ENCODE measurements around the gene SLC27A3. TPM values are rescaled to one million over a fixed set of nuclear protein-coding genes. Genes with fewer than 3 reads are reported as not detected.

Gene SLC27A3
- total and polyA plus RNA-seq, 2 of the 8 experiments (the other 6 are each of a cell fraction or from before 2014, with no cell fraction given): 39.1 to 40.1 TPM

DNA sequence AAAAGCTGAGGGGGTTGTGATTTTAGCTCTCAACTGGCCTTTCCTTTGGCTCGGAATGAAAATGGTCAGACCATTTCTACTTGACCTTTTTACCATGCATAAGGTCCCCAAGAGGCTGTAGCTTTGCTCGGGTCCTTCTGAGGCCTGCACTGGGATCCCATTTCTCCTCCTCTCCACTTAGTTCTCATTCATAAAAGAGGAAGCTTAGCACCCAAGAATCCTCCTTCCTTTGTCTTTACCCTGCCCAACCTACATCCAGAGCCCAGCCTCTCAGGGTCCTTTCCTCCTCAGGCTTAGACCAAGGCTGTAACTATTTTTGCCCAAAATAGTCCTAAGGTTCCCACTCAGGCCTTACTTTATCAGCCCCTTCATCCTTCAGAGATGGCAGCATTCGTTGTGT lies 6.0 kb upstream of the SLC27A3 start:
- no peak overlapping the region for H3K4me2 ChIP-seq (ENCODE audit: insufficient read depth in 1 of 2, low read depth in 2 of 2, low read length in 2 of 2)
- H3K27me3 ChIP-seq (replicated peaks in 1 of 4; ENCODE audit: control insufficient read depth in 3 of 4, extremely low read depth in 1 of 4, insufficient read depth in 3 of 4, low read length in 3 of 4): no peaks in the 10 kb centered on the region; a peak in 1 of 7 replicates
- H3K23ac ChIP-seq (ENCODE audit: insufficient read length): no peak overlapping the region
- H3K56ac ChIP-seq (replicated peaks; ENCODE audit: insufficient read length, low read depth, low read length): no peak overlapping the region
- no peak overlapping the region for H4K8ac ChIP-seq (ENCODE audit: extremely low read depth, insufficient read depth, low read length)
- ChIA-PET CTCF (ENCODE audit: partially characterized antibody) (interaction anchor here (0.6 to 12.1 kb wide), 5 partner anchors 9 to 144 kb away, joined by 4 to 172 read pairs (median 8); partner anchors contain the start of genes ILF2 and NPR1), POLR2A (ENCODE audit: partially characterized antibody) (interaction anchor here (0.8 to 2.5 kb wide), 6 partner anchors 10 to 121 kb away, joined by 3 to 12 read pairs (median 4); no protein-coding TSS in a partner anchor)
- no peaks in the 10 kb centered on the region for H4K20me1 ChIP-seq (replicated peaks in 1 of 2; ENCODE audit: control insufficient read depth in 1 of 2, insufficient read depth in 2 of 2, low read length in 2 of 2)
- H2BK20ac ChIP-seq (ENCODE audit: low read length): no peak overlapping the region
- no peak overlapping the region for H2BK120ac ChIP-seq (replicated peaks; ENCODE audit: low read depth, low read length)
- H3K4me3 ChIP-seq (ENCODE audit: extremely low read depth in 1 of 4, insufficient read depth in 2 of 4, low read depth in 3 of 4, low read length in 4 of 4): no peak overlapping the region
- no peak overlapping the region; a peak in 1 of 7 replicates for H3K9ac ChIP-seq (replicated peaks in 1 of 4; ENCODE audit: extremely low read depth in 1 of 4, low read depth in 3 of 4, low read length in 3 of 4)
- no peak overlapping the region for H2BK15ac ChIP-seq (ENCODE audit: low read length)
- H2BK12ac ChIP-seq (ENCODE audit: low read depth, low read length): no peak overlapping the region
- no peak overlapping the region for H2AFZ ChIP-seq (ENCODE audit: low read length)
- no peak overlapping the region for H2BK5ac ChIP-seq (ENCODE audit: low read depth, low read length)
- H4K5ac ChIP-seq (ENCODE audit: insufficient read length, low read depth, low read length): no peak overlapping the region
- peaks cover 0 to 4% (median under 1%) of the 10 kb centered on the region in 4 experiments; a peak in 1 of 7 replicates for H3K4me1 ChIP-seq (replicated peaks in 1 of 4; ENCODE audit: control insufficient read depth in 3 of 4, insufficient read depth in 4 of 4, low read length in 3 of 4)
- H3K18ac ChIP-seq (ENCODE audit: extremely low read depth, low read length): no peak overlapping the region
- H2AK5ac ChIP-seq (ENCODE audit: low read depth, low read length): no peak overlapping the region
- H3K4ac ChIP-seq (replicated peaks; ENCODE audit: insufficient read length, low read depth, low read length): no peak overlapping the region
- H3K14ac ChIP-seq (ENCODE audit: insufficient read length): no peak overlapping the region
- no peaks in the 10 kb centered on the region for H3K23me2 ChIP-seq (ENCODE audit: low read depth, low read length)
- H3K27ac ChIP-seq (ENCODE audit: low read depth, low read length): no peak overlapping the region
- H3K9me3 ChIP-seq (ENCODE audit: insufficient read depth in 2 of 2, low read depth in 1 of 2, low read length in 1 of 2): no peaks in the 10 kb centered on the region
- peaks cover 17 to 67% (median 44%) of the 10 kb centered on the region in 4 experiments for H3K36me3 ChIP-seq (ENCODE audit: control insufficient read depth in 2 of 4, insufficient read depth in 4 of 4, low read length in 3 of 4)
- DNase-seq (ENCODE audit: low read depth in 1 of 2, low spot score in 2 of 2): no peak
- H4K91ac ChIP-seq (replicated peaks; ENCODE audit: insufficient read length, low read length): no peak overlapping the region
- WGBS, 2 experiments (ENCODE audit: extremely low coverage in 1 of 2, insufficient coverage in 1 of 2, insufficient read length in 1 of 2, insufficient replicate concordance in 2 of 2, low coverage in 1 of 2, low lambda C conversion rate in 2 of 2, missing lambda C conversion rate in 1 of 2): 98% methylated on average over 3 of the region's 3 CpGs; no CpG with 5 or more reads in 1 of the 2 experiments
- H3K79me1 ChIP-seq (ENCODE audit: low read depth, low read length): no peaks in the 10 kb centered on the region
- no peaks in the 10 kb centered on the region for H3K79me2 ChIP-seq (ENCODE audit: control insufficient read depth in 1 of 2, insufficient read depth in 2 of 2, low read length in 2 of 2)
- FAIRE-seq: no peak
- TF ChIP-seq TBP (IDR thresholded peaks at IDR 0.05; ENCODE audit: low read depth, low read length): no peak
- TF ChIP-seq SIX5 (IDR thresholded peaks at IDR 0.05; ENCODE audit: low read depth, low read length): no peak
- TF ChIP-seq ZNF274 (IDR thresholded peaks at IDR 0.05; ENCODE audit: borderline replicate concordance, extremely low read depth, low read length): no peak
- TF ChIP-seq, protein P1, sequence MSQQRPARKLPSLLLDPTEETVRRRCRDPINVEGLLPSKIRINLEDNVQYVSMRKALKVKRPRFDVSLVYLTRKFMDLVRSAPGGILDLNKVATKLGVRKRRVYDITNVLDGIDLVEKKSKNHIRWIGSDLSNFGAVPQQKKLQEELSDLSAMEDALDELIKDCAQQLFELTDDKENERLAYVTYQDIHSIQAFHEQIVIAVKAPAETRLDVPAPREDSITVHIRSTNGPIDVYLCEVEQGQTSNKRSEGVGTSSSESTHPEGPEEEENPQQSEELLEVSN (IDR thresholded peaks at IDR 0.05): no peak
- no peak for TF ChIP-seq EZH2 (IDR thresholded peaks at IDR 0.05; ENCODE audit: low read depth, low read length, severe bottlenecking)
- no peak for TF ChIP-seq SAP30 (IDR thresholded peaks at IDR 0.05; ENCODE audit: insufficient read depth, insufficient replicate concordance, low read length)
- TF ChIP-seq CREB1 (IDR thresholded peaks at IDR 0.05): no peak
- no peak for TF ChIP-seq NANOG (IDR thresholded peaks at IDR 0.05; ENCODE audit: insufficient read depth, low read depth, low read length, poor library complexity, severe bottlenecking)
- no peak for TF ChIP-seq RXRA (IDR thresholded peaks at IDR 0.05; ENCODE audit: insufficient read depth, low read depth, low read length)
- no peak for TF ChIP-seq POLR2A (IDR thresholded peaks at IDR 0.05; ENCODE audit: control extremely low read depth in 1 of 2, low read depth in 2 of 2, low read length in 2 of 2)
- TF ChIP-seq POLR2AphosphoS5 (IDR thresholded peaks at IDR 0.05; ENCODE audit: low read depth, low read length): no peak
- no peak for TF ChIP-seq SRF (IDR thresholded peaks at IDR 0.05; ENCODE audit: low read depth, low read length)
- TF ChIP-seq CHD1 (IDR thresholded peaks at IDR 0.05; ENCODE audit: low read depth, low read length): no peak

All from H1 (cell line).